Measurements from ENCODE around the gene SYTL3.

SYTL3 gene

GRCh38 chr6:158754738-158755137 lies 104.9 kb downstream of the SYTL3 start:
- ChIA-PET POLR2A (no interaction called here), CTCF (no interaction called here)
- DNase-seq (ENCODE audit: extremely low spot score) = no peak
- no peak for TF ChIP-seq CTCF (IDR thresholded peaks at IDR 0.05; ENCODE audit: control extremely low read depth, extremely low read depth, low read depth, missing control alignments)

- ChIA-PET POLR2A (no interaction called here), CTCF (interaction anchor here (0.8 to 1.5 kb wide), 2 partner anchors 11 to 17 kb away, joined by 3 to 6 read pairs; no protein-coding TSS in a partner anchor)
- no peak for TF ChIP-seq CTCF (IDR thresholded peaks at IDR 0.05; ENCODE audit: control extremely low read depth, extremely low read depth, low read depth, missing control alignments)
- no peak for DNase-seq (ENCODE audit: extremely low spot score)
Observed at GRCh38 chr6:158755636-158756035, 105.8 kb downstream of the SYTL3 start.

GRCh38 chr6:158756126-158756525 lies 106.3 kb downstream of the SYTL3 start:
- POLR2A ChIA-PET = no interaction called here
- no peak for DNase-seq (ENCODE audit: extremely low spot score)
- TF ChIP-seq CTCF (IDR thresholded peaks at IDR 0.05; ENCODE audit: control extremely low read depth, extremely low read depth, low read depth, missing control alignments) = no peak
- CTCF ChIA-PET = interaction anchor here (0.8 to 1.5 kb wide), 2 partner anchors 12 to 17 kb away, joined by 3 to 6 read pairs; no protein-coding TSS in a partner anchor

- POLR2A ChIA-PET = no interaction called here
Observed at GRCh38 chr6:158756977-158757752, 107.3 kb downstream of the SYTL3 start.

GRCh38 chr6:158757753-158758090 lies 107.9 kb downstream of the SYTL3 start:
- no peak for DNase-seq (ENCODE audit: extremely low spot score)
- TF ChIP-seq CTCF (IDR thresholded peaks at IDR 0.05; ENCODE audit: control extremely low read depth, extremely low read depth, low read depth, missing control alignments) = no peak
- ChIA-PET CTCF (no interaction called here), POLR2A (no interaction called here)

More at GRCh38 chr6:158756977-158757752, 107.3 kb downstream of the SYTL3 start:
- TF ChIP-seq CTCF (IDR thresholded peaks at IDR 0.05; ENCODE audit: control extremely low read depth, extremely low read depth, low read depth, missing control alignments) = no peak
- DNase-seq (ENCODE audit: extremely low spot score) = no peak
- CTCF ChIA-PET = no interaction called here

- POLR2A ChIA-PET = no interaction called here
- DNase-seq (ENCODE audit: extremely low spot score) = no peak
- CTCF ChIA-PET = interaction anchor here (0.9 kb wide), 1 partner anchor 52 kb away, joined by 3 read pairs; no protein-coding TSS in a partner anchor
- TF ChIP-seq CTCF (IDR thresholded peaks at IDR 0.05; ENCODE audit: control extremely low read depth, extremely low read depth, low read depth, missing control alignments) = no peak
Observed at GRCh38 chr6:158758451-158758860, 108.6 kb downstream of the SYTL3 start.
